PC-9 (cell line): Measurements from ENCODE around the gene CRYBB3. TPM values are rescaled to one million over a fixed set of nuclear protein-coding genes. Genes with fewer than 3 reads are reported as not detected.

Experiments
- BruUV-seq: library from RNA; stranded (reverse); fragments of 400-500 nt; replicated peaks from 2 replicates; lab custom pipeline; 2021; lab: Mats Ljungman, UMichigan
- CTCF ChIA-PET: fragments of 300-600 bp; sonication (Branson Sonifier 250); formaldehyde crosslinking; loops from one replicate; lab custom pipeline; 2022; ENCODE audit warnings: antibody characterized with exemption; lab: Charles Lee
- POLR2A ChIA-PET: fragments of 300-600 bp; sonication (Branson Sonifier 250); formaldehyde crosslinking; loops from one replicate; lab custom pipeline; 2022; ENCODE audit warnings: antibody characterized with exemption; ENCODE audit not compliant: unreplicated experiment; lab: Charles Lee
- DNase-seq, 2 experiments: peaks; one replicate each; pipeline versions ENCODE4 v3.0.0 to v3.0.0-alpha.2; 2015 to 2022; ENCODE audit warnings: mixed read lengths in 1 of 2
- H2AFZ ChIP-seq: fragments of 200-600 bp; sonication (generic); 2 replicates; pipeline ENCODE4 v1.8.1; 2017; ENCODE audit warnings: antibody characterized with exemption
- H3F3A ChIP-seq: fragments of 200-600 bp; sonication (generic); 2 replicates; pipeline ENCODE4 v1.8.1; 2017; ENCODE audit warnings: antibody characterized with exemption, mild to moderate bottlenecking, low read depth; ENCODE audit not compliant: insufficient read depth
- H3K27ac ChIP-seq: fragments of 200-600 bp; sonication (generic); 2 replicates; pipeline ENCODE4 v1.6.1; 2016; ENCODE audit warnings: mixed run types
- H3K27me3 ChIP-seq: fragments of 200-600 bp; sonication (generic); 2 replicates; pipeline ENCODE4 v1.6.1; 2016; ENCODE audit warnings: low read depth, mixed run types; ENCODE audit not compliant: insufficient read depth
- H3K36me3 ChIP-seq: fragments of 200-600 bp; sonication (generic); 2 replicates; pipeline ENCODE4 v1.6.1; 2016; ENCODE audit warnings: low read depth, mixed run types
- H3K4me1 ChIP-seq: fragments of 200-600 bp; sonication (generic); replicated peaks from 2 replicates; pipeline ENCODE4 v1.6.1; 2016; ENCODE audit warnings: mixed run types; ENCODE audit not compliant: insufficient read depth
- H3K4me2 ChIP-seq: fragments of 200-600 bp; sonication (generic); 2 replicates; pipeline ENCODE4 v1.6.1; 2017; ENCODE audit warnings: mixed run types
- H3K4me3 ChIP-seq: fragments of 200-600 bp; sonication (generic); 2 replicates; pipeline ENCODE4 v1.6.1; 2016; ENCODE audit warnings: mixed run types
- H3K79me2 ChIP-seq: fragments of 200-600 bp; sonication (generic); 2 replicates; pipeline ENCODE4 v1.6.1; 2017; ENCODE audit warnings: low read depth, mixed run types
- H3K9me2 ChIP-seq: fragments of 200-600 bp; sonication (generic); 2 replicates; pipeline ENCODE4 v1.8.1; 2017; ENCODE audit warnings: mild to moderate bottlenecking; ENCODE audit not compliant: insufficient read depth
- H3K9me3 ChIP-seq: fragments of 200-600 bp; sonication (generic); 2 replicates; pipeline ENCODE4 v1.8.1; 2016; ENCODE audit warnings: low read depth; ENCODE audit not compliant: insufficient read depth
- H4K20me1 ChIP-seq: fragments of 200-600 bp; sonication (generic); 2 replicates; pipeline ENCODE4 v1.8.1; 2017; ENCODE audit not compliant: insufficient read depth
- CTCF ChIP-seq: fragments of 200-600 bp; sonication (generic); conservative IDR thresholded peaks from 2 replicates; pipeline ENCODE4 v1.6.1; 2017; ENCODE audit warnings: mixed run types, antibody characterized with exemption, mild to moderate bottlenecking, moderate library complexity
- EZH2 ChIP-seq: fragments of 200-600 bp; sonication (generic); IDR thresholded peaks from 2 replicates; pipeline ENCODE4 v1.8.0; 2017; ENCODE audit warnings: antibody characterized with exemption, low read depth
- intact Hi-C: fragments of 100-400 bp; cut with micrococcal nuclease; formaldehyde crosslinking; loops from one replicate; pipeline ENCODE4 v1.10.0; 2022; ENCODE audit not compliant: unreplicated experiment
- total RNA-seq: library from RNA; stranded (reverse); gene quantifications from 2 replicates; pipeline ENCODE4 v1.2.3, GENCODE V29; 2021

CRYBB3 gene
- total RNA-seq, 1 experiment from 2014 or later: 0.85 TPM

GRCh38 chr22:25200967-25201366, 1.3 kb downstream of the CRYBB3 start:
- intact Hi-C loops: loop anchor here (10.0 kb wide), 1 partner anchor 574 kb away; no protein-coding TSS in a partner anchor
- no peaks in the 10 kb centered on the region for H3K27me3 ChIP-seq
- CTCF ChIA-PET: no interaction called here

DNA sequence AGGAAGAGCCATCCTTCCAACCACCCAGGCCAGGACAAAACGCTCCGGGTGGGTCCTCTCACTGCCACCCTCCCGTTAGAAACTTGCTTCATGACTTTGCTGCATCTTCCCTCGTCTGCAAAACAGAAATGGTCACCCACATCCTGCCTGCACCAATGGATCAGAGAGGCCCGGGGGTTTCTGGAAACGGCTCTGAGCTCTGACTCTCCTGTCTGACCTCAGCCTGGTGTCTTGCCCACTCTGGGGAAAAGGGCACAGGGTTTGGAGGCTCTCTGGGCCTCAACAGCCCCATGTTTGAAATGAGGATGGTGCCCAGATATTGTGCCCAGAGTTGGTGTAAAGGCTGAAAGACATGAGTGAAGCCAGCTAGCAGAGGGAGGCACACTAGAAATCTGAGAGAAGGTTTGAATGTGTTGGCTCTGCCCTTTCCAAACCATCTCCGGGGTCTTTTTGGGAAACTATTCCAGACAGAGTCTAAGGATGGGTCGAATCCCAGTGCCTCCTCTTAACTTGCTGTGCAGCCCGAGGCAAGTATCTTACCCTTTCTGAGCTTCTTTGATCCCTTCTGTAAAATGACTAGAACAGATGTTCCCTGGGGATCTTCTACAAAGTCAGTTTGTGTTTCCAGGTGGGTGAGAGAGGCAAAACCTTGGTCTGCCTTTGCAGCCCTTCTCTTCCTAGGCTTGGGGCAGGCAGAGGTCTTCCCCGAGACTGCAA, 2.1 kb downstream of the CRYBB3 start:
- TF ChIP-seq CTCF (no peak), EZH2 (no peak)
- ChIA-PET POLR2A (no interaction called here), CTCF (no interaction called here)

More at GRCh38 chr22:25200967-25201366, 1.3 kb downstream of the CRYBB3 start:
- Histone ChIP-seq H3K9me2 (no peaks in the 10 kb centered on the region), H3K36me3 (no peaks in the 10 kb centered on the region), H3K4me1 (no peaks in the 10 kb centered on the region), H4K20me1 (peaks cover 3% of the 10 kb centered on the region; the same call in 1 of the 2 replicates), H3K9me3 (no peaks in the 10 kb centered on the region), H3K79me2 (no peaks in the 10 kb centered on the region), H3F3A (peaks cover 2% of the 10 kb centered on the region; the same call in 1 of the 2 replicates), H3K4me3 (no peak overlapping the region), H3K4me2 (no peak overlapping the region), H3K27ac (no peak overlapping the region), H2AFZ (no peak overlapping the region)
- BruUV-seq: no TSS peak
- DNase-seq: no peak
- POLR2A ChIA-PET: no interaction called here
- TF ChIP-seq CTCF (no peak), EZH2 (no peak)

DNA sequence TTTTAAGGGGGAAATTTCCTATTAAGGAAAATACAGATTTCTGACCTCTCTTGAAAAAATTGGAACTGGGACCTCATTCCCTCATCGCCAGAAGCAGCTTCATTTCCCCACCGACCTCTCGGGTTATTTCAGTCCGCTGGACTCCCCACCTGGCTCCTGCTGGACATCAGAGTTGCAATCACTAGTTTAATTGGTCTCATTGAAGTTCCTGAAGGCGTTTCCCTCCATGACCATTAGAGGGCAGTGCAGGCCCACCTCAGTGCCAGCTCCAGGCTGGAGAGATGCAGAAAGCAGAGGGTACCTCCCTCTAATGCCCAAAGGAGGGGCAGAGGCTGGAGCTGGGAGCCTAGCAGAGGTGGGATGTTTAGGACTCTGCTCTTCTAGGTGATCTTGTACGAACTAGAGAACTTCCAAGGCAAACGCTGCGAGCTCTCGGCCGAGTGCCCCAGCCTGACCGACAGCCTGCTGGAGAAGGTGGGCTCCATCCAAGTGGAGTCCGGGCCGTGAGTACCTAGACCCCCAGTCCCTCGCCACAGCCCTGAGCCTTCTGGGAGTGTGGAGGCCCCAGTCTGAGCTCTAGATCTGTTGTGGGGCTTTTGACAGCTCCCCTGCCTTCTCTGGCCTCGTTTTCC, 2.7 kb downstream of the CRYBB3 start:
- H3K4me2 ChIP-seq: no peak overlapping the region
- no peaks in the 10 kb centered on the region for H3K9me2 ChIP-seq
- no peak overlapping the region for H2AFZ ChIP-seq
- no peaks in the 10 kb centered on the region for H3K4me1 ChIP-seq
- H4K20me1 ChIP-seq: peaks cover 3% of the 10 kb centered on the region; the same call in 1 of the 2 replicates
- H3K79me2 ChIP-seq: no peaks in the 10 kb centered on the region
- peak; percentile 51 to 55 for DNase-seq
- BruUV-seq: no TSS peak
- H3K36me3 ChIP-seq: no peaks in the 10 kb centered on the region
- ChIA-PET POLR2A (no interaction called here), CTCF (no interaction called here)
- no peak overlapping the region for H3K4me3 ChIP-seq
- H3F3A ChIP-seq: peaks cover 2% of the 10 kb centered on the region; the same call in 1 of the 2 replicates
- H3K27ac ChIP-seq: no peak overlapping the region
- intact Hi-C loops: loop anchor here (10.0 kb wide), 1 partner anchor 572 kb away; no protein-coding TSS in a partner anchor
- peak; percentile 88 for TF ChIP-seq CTCF
- no peak for TF ChIP-seq EZH2
- H3K27me3 ChIP-seq: no peaks in the 10 kb centered on the region
- H3K9me3 ChIP-seq: no peaks in the 10 kb centered on the region

More for the DNA sequence above, 2.1 kb downstream of the CRYBB3 start:
- Histone ChIP-seq H3K9me2 (no peaks in the 10 kb centered on the region), H3K27ac (no peak overlapping the region), H3K4me1 (no peaks in the 10 kb centered on the region), H3K4me2 (no peak overlapping the region), H3K9me3 (no peaks in the 10 kb centered on the region), H3K36me3 (no peaks in the 10 kb centered on the region), H3K4me3 (no peak overlapping the region), H3K27me3 (no peaks in the 10 kb centered on the region), H4K20me1 (peaks cover 3% of the 10 kb centered on the region; the same call in 1 of the 2 replicates), H3F3A (peaks cover 2% of the 10 kb centered on the region; the same call in 1 of the 2 replicates), H3K79me2 (no peaks in the 10 kb centered on the region), H2AFZ (no peak overlapping the region)
- DNase-seq: no peak
- intact Hi-C loops: loop anchor here (10.0 kb wide), 1 partner anchor 573 kb away; no protein-coding TSS in a partner anchor
- no TSS peak for BruUV-seq
